Measurements from ENCODE around the gene TMEM266. TPM values are rescaled to one million over a fixed set of nuclear protein-coding genes. Genes with fewer than 3 reads are reported as not detected.

Gene TMEM266
- polyA plus RNA-seq, 3 donors: not detected

DNA sequence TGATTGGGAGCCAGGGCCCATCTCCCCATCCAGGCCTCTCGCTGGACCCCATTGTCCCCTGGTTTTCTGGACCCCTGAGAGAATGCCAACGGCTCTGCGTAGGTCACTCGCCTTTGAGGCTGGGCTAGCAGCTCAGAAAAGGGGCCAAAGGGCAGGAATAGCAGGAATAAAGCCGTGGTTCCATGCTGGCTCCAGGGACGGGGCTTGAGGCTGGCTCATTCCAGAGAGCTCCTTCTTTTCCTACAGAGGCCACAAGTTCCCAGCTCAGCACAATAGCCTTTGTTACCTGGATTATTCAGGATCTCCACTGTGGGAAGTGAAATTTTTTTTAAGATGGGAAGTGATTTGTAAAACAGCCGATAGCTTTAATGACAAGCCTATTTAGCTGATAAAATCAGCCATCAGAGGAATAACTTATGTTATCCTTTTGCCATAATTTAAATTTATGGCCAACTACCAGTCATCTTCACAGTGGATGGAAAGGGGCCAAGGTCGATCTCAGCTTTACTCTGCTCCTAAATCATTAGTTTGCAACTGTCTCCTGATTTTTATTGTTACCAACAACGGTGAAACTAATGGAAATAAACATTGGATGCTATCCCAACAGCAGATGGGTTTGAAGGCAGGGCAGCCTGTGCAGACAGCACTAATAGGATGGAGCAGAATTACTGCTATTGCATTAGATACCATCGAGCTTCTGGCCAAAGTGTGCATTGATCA is 124.3 kb downstream of the TMEM266 start:
- Histone ChIP-seq H3K27me3 (ENCODE audit: control insufficient read depth in 2 of 2, insufficient read depth in 2 of 2, low read length in 2 of 2) (peaks cover 0 to 5% of the 10 kb centered on the region in 2 donors), H3K36me3 (replicated peaks in 1 of 2; ENCODE audit: control insufficient read depth in 1 of 2, insufficient read depth in 2 of 2, low read length in 2 of 2) (no peaks in the 10 kb centered on the region), H3K4me1 (ENCODE audit: control insufficient read depth in 1 of 2, insufficient read depth in 2 of 2, low read length in 2 of 2) (no peaks in the 10 kb centered on the region), H3K9ac (ENCODE audit: insufficient read depth, low read length, poor library complexity, severe bottlenecking) (no peak overlapping the region), H3K79me2 (ENCODE audit: insufficient read depth, low read length) (no peaks in the 10 kb centered on the region), H3K4me2 (replicated peaks; ENCODE audit: extremely low read depth, low read length, poor library complexity, severe bottlenecking) (no peak overlapping the region), H2AFZ (ENCODE audit: insufficient read depth, low read depth, low read length, poor library complexity, severe bottlenecking) (no peak overlapping the region), H3K9me3 (replicated peaks in 1 of 2; ENCODE audit: control insufficient read depth in 1 of 2, insufficient read depth in 1 of 2, low read length in 2 of 2) (peaks cover 0 to 5% of the 10 kb centered on the region in 2 donors), H3K4me3 (replicated peaks in 1 of 3; ENCODE audit: low read depth in 2 of 3, low read length in 3 of 3) (no peak overlapping the region), H4K20me1 (ENCODE audit: insufficient read depth, low read length) (no peaks in the 10 kb centered on the region), H3K27ac (ENCODE audit: low read depth in 1 of 2, low read length in 2 of 2) (no peak overlapping the region)
- Mint-ChIP-seq H3K36me3 (no peaks in the 10 kb centered on the region), H3K27ac (no peak overlapping the region), H3K27me3 (ENCODE audit: low read depth in 3 of 3) (peaks cover 7 to 16% (median 14%) of the 10 kb centered on the region in 3 donors), H3K4me1 (no peaks in the 10 kb centered on the region), H3K9me3 (peaks cover 2 to 11% (median 8%) of the 10 kb centered on the region in 7 donors), H3K4me3 (no peak overlapping the region)
- intact Hi-C loops (cut with micrococcal nuclease): no loop called here
- no peak for DNase-seq
- TF ChIP-seq, protein P1, sequence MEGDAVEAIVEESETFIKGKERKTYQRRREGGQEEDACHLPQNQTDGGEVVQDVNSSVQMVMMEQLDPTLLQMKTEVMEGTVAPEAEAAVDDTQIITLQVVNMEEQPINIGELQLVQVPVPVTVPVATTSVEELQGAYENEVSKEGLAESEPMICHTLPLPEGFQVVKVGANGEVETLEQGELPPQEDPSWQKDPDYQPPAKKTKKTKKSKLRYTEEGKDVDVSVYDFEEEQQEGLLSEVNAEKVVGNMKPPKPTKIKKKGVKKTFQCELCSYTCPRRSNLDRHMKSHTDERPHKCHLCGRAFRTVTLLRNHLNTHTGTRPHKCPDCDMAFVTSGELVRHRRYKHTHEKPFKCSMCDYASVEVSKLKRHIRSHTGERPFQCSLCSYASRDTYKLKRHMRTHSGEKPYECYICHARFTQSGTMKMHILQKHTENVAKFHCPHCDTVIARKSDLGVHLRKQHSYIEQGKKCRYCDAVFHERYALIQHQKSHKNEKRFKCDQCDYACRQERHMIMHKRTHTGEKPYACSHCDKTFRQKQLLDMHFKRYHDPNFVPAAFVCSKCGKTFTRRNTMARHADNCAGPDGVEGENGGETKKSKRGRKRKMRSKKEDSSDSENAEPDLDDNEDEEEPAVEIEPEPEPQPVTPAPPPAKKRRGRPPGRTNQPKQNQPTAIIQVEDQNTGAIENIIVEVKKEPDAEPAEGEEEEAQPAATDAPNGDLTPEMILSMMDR (IDR thresholded peaks at IDR 0.05): no peak
- 84% methylated on average over 7 of the region's 10 CpGs for WGBS (ENCODE audit: insufficient coverage)

DNA sequence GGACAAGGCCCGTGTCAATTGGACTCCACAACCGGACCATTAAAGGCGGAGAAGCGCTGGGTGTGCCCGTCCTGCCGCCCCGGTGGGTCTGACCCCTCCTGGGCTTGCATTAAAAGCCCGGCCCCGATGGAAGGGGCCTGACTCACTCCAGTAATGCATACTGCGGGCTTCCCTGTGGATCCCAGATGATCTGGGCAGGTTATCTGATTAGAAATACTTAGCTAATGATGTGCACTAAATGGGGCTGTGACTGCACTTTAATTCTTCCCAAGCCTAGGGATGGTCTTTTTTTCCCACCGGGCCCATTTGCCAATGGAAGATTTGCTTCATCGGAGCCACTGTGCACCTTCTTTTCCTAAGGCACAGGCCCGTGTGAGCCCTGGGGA is 124.9 kb downstream of the TMEM266 start:
- DNase-seq: no peak
- peaks cover 0 to 5% of the 10 kb centered on the region in 2 donors for H3K9me3 ChIP-seq (replicated peaks in 1 of 2; ENCODE audit: control insufficient read depth in 1 of 2, insufficient read depth in 1 of 2, low read length in 2 of 2)
- no peak overlapping the region for H3K4me3 Mint-ChIP-seq
- peaks cover 0 to 11% of the 10 kb centered on the region in 2 donors for H3K27me3 ChIP-seq (ENCODE audit: control insufficient read depth in 2 of 2, insufficient read depth in 2 of 2, low read length in 2 of 2)
- H3K79me2 ChIP-seq (ENCODE audit: insufficient read depth, low read length): no peaks in the 10 kb centered on the region
- no peak overlapping the region for H2AFZ ChIP-seq (ENCODE audit: insufficient read depth, low read depth, low read length, poor library complexity, severe bottlenecking)
- no peaks in the 10 kb centered on the region for H4K20me1 ChIP-seq (ENCODE audit: insufficient read depth, low read length)
- no peak overlapping the region for H3K9ac ChIP-seq (ENCODE audit: insufficient read depth, low read length, poor library complexity, severe bottlenecking)
- peaks cover 13 to 19% (median 18%) of the 10 kb centered on the region in 3 donors for H3K27me3 Mint-ChIP-seq (ENCODE audit: low read depth in 3 of 3)
- no peak overlapping the region for H3K4me3 ChIP-seq (replicated peaks in 1 of 3; ENCODE audit: low read depth in 2 of 3, low read length in 3 of 3)
- no peaks in the 10 kb centered on the region for H3K36me3 ChIP-seq (replicated peaks in 1 of 2; ENCODE audit: control insufficient read depth in 1 of 2, insufficient read depth in 2 of 2, low read length in 2 of 2)
- H3K9me3 Mint-ChIP-seq: peaks cover 2 to 11% (median 9%) of the 10 kb centered on the region in 7 donors
- H3K4me2 ChIP-seq (replicated peaks; ENCODE audit: extremely low read depth, low read length, poor library complexity, severe bottlenecking): no peak overlapping the region
- 77% methylated on average over 12 of the region's 13 CpGs for WGBS (ENCODE audit: insufficient coverage)
- no peak overlapping the region for H3K27ac Mint-ChIP-seq
- no peaks in the 10 kb centered on the region for H3K4me1 Mint-ChIP-seq
- TF ChIP-seq, protein P1 (IDR thresholded peaks at IDR 0.05): no peak
- no peak overlapping the region for H3K27ac ChIP-seq (ENCODE audit: low read depth in 1 of 2, low read length in 2 of 2)
- H3K4me1 ChIP-seq (ENCODE audit: control insufficient read depth in 1 of 2, insufficient read depth in 2 of 2, low read length in 2 of 2): no peaks in the 10 kb centered on the region
- no peaks in the 10 kb centered on the region for H3K36me3 Mint-ChIP-seq
- intact Hi-C loops (cut with micrococcal nuclease): no loop called here

All from CD14-positive monocyte (primary cell).